HG03097 (cell line): ENCODE results near the gene LYRM4.

Experiments
- ATAC-seq: cut with Tn5 transposase; IDR thresholded peaks from one replicate; pipeline ENCODE4 v1.9.1; 2021; ENCODE audit not compliant: unreplicated experiment, low FRiP score

The LYRM4 gene

DNA sequence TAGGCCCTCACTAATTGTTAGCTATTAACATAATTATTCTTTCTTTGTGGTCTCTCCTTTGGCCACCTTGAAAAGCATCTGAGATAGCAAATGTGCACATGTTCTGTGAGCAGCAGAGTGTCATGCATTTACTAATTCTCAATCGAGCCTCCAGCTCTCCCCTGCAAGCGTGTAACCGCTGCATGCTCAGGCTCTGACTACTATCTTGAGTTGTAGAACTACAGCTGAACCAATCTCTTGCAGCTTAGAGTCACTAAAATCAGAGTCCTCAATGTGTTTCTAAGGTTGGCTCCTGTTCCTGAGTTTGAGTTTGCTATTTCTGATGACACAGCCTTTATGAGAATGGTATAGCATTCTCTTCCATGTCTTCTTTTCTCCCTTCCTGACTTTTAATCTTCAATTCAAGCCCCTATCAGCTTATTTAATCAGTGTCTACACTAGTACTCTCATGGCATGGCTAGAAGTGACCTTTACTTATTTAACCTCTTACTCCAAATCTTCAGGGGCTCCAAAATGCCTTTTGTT, 110.1 kb downstream of the LYRM4 start:
- no peak for ATAC-seq

DNA sequence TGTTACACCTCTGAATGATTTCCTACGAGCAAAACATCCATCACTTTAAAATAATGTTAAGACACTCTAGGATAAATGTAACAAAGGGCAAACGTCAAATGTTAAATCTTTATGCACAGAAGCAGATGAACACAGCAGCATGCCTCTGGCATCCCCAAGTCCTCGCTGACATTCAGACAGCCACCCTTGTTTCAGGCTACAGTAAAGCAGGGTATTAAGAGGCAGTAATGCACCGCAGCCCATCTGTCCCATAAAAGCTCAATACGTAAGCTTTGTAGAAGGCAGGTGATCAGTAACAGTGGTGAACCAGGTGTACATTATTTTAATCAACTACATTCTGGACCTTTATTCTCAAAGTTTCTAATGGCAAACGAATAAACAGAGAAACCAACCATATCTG, 110.9 kb downstream of the LYRM4 start:
- no peak for ATAC-seq

DNA sequence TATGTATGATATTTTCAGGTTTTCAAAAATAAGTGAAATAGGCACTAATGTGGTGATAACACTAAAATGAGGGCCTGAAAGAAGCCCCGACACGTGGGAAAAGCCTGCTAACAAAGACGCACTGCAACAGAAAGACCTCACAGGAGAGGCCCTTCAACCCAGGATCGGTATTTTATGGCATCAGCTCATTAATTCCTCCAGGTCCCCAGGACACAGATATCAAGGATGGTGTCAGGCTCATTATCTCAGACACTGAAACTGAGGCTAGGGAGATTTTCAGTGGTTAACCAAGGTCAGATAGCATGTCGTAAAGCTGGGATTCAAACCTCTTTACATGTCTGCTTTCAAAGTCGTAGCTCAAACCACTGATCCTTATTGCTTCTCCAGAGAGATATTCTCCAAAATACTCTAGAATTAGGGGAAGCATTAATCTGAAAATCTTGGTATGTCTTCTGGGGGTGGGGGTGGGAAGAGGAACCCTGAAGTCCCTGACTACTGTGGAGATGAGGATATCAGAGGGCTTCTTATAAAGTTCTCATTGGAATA, 111.5 kb downstream of the LYRM4 start:
- ATAC-seq = no peak

DNA sequence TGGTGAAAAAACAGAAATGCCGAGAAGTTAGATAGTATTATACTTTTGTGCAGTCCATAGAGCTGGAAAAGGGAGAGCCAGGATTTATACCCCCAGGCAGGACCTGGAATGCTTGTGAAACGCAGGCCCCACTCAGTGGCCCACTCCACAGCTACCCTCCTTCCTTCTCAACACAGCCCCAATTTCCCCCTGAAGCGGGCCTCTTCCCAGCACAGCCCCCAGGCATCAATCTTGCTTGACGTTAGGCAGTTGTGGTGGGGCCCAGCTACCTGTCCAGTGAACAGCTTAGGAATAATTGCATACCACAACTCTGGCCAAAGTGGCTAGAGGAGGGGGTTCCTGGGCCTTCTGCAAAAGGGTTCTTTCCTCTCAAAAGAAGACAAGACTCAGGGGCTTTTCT, 114.4 kb downstream of the LYRM4 start:
- ATAC-seq = no peak

DNA sequence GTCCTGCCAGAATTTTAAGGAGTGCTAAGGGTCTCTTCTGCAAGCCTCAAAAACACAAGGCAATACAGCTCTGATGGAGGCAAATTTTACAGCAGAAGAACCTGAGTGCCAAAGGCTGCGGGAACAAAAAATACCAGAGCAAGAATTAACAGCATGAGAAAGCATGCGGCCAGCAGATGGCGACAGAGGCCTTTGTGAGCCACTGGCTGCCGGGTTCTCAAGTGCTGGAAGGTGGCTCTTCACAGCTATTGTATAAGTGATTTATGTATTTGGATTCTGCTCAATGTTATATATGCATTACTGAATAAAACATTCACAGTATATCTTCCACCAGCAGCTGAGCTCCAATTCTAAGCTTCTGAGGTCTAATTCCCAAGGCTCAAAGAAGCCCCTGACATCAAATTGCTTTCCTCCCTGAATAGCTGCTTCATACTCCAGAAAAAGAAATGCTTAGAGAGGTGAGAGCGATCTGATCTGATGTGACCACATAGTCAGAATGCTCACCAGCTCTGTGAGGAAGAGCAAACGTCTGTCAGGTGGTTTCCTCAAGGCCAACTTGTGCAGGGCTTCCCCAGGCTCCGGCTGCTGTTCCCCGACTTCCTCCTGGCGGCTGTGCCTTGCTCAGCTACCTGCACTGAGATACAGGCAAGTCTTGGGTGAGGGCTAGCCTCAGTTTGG, 117.0 kb downstream of the LYRM4 start:
- peak; percentile 57 for ATAC-seq

DNA sequence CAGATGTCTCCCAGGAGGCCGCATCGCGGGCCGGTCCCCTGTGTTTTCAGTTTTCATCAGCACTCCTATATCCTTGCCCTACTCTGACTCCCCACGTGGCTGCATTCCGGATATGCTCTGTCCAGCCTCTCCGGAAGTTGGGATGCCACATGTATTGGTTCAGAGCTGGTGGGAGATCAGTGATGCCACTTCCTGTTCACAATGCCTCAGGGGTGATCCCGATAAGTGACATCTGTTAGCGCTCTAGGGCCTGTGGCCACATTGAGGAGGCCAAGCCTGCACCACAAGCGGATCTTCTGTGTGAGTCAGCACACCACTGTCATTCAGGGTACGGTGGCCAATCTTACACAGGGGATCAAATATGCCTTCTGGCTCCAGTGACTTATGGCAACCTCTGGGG, 117.8 kb downstream of the LYRM4 start:
- ATAC-seq = no peak

DNA sequence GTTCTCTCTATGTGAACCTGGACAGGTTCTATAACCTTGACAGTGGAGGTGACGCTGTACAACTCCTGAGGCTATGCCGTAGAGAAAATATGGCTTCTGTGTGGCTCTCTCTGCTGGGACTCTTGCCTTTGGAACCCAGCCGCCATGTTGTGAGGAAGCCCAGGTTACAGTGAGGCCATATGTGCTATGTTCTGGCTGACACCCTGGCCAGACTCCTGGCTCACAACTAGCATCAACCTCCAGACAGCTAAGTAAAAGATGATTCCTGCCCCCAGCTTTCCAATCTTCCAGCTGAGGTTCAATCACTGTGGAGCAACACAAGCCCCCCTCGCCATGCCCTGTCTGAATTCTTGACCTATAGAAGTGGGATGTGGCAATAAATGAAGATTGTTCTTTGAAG, 118.6 kb downstream of the LYRM4 start:
- no peak for ATAC-seq

DNA sequence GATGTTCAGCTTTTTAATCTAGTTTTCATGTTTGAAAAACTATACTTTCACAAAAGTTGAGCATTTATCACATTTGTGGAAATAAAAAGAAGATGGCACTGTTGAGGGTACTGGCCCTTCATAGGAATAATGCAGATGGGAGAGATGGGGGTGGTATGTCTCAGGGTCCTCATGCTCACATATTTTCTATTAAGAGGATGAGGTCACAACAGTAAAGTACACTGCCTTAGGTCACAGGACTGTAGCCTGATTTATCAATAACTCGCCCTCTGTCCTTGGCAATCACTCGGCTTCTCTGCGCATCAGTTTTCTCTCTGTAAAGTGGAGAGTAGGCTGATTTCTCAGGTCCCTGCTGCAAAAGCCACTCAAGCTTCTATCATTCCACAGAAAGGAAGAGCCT, 119.7 kb downstream of the LYRM4 start:
- ATAC-seq = no peak

DNA sequence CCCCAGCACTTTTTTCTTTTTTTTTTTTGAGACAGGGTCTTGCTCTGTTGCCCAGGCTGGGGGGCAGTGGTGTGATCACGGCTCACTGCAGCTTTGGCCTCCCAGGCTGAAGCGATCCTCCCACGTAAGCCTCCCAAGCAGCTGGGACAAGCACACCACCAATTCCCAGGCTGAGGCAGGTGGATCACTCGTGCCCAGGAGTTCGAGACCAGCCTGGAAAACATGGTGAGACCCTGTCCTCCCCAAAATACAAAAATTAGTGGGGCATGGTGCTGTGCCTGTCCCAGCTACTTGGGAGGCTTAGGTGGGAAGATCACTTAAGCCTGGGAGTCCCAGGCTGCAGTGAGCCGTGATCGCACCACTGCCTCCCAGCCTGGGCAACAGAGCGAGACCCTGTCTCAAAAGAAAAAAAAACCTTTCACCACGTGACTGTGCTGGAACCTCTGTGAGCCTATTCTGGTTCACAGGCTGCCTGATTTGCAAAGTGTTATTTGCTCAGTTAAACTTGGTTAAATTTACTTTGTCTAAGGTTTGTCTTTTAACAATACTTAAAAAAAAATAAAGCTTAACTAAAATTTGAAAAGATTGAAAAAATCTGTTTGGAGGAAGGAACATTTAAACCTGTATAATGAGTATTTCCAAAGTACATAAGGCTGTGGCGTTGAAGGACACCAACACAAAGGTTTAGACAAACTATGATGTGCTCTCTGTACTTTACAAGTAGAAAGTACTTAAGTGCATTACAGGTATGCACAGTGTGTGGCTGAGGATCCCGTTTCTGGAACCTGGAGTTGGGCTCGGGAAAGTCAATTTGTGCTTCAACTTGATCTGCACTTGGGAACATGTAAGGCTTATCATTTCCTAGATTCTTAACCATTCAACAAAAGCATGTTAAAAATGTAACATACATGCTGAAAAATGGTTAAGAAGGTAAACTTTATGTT, 120.7 kb downstream of the LYRM4 start:
- ATAC-seq = no peak

DNA sequence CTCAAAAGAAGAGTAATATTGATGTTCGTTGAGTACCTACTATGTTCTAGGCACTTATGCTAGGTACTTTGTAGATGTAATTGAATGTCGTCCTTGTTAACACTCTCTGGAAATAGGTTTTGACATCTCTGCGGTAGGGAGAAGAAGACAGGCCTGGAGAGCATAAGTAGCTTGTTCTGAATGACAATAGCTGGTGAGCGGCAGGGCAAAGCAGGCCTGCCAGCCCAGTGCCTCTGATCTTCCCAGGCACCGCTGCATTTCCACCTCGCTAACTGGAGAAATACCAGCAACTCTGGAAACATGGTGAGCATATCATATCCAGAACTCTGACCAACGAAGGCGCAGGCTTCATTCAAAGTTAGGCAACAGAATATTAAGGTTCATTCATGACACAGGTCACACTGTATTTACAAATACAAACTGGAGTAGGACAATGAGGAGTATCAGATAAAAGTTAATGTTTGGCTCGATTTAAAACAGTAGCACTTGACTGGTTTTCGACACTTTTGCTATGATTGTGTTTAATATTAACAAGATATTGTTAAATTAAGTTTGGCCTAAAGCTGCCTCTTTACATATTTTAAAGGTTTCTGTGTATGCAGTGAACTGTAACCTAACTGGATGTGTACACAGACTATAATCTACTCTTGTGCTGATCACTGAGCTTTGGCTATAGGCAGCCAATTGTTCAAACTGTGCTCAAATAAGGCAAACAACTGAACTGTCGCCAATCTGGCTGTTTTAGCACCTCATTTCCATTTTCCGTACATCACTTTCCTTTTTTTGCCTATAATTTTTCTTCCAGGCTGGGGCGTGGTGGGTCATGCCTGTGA, 121.5 kb downstream of the LYRM4 start:
- no peak for ATAC-seq

DNA sequence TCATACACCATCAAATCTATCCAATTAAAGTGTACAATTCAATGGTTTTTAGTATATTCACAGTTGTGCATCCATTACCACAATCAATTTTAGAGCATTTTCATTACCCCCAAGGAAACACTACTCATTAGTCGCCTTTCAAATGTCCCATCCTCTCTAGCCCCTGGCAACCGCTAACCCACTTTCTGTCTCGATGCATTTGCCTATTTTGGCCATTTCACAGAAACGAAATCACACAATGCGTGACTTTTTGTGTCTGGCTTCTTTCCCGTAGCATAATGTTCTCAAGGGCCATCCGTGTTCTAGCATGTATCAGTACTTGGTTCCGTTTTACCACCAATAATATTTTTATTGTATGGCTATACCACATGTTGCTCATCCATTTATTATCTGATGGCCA, 123.9 kb downstream of the LYRM4 start:
- ATAC-seq = peak; percentile 32

DNA sequence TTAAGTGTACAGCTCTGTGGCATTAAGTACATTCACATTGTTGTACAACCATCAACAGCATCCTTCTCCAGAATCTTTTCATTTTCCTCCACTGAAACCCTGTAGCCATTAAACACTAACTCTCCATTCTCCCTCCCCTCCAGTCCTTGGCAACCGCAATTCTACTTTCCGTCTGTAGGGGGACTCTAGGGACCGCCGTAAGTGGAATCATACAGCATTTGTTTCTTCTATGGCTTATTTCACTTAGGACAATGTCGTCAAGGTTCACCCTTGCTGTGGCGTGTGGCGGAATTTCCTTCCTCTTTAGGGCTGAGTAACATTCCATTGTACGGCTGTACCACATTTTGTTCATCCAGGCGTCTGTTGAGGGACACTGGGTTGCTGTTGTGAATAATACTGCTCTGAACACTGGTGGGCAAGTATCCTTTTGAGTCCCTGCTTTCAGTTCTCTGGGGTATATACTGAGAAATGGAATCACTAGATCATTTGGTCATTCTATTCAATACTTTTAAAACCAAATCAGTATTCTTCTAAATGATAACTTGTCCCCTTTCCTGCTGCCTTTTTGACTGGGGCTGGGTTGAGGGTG, 124.9 kb downstream of the LYRM4 start:
- no peak for ATAC-seq

DNA sequence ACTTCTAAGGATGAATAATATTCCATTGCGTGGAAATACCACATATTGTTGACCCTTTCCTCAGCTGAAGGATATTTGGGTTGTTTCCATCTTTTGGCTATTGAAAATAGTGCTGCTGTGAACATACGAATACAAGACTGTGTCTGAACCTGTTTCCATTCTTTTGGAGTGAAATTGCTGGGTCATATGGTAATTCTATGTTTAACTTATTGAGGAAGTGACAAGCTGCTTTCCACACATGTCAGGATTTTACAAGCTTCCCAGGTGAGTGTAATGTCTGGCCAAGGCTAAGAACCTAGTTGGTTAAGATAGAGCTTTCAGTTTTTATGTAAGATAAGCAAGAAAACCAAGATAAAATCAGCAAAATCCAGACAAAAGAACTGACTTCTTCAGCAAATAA, 126.8 kb downstream of the LYRM4 start:
- no peak for ATAC-seq

DNA sequence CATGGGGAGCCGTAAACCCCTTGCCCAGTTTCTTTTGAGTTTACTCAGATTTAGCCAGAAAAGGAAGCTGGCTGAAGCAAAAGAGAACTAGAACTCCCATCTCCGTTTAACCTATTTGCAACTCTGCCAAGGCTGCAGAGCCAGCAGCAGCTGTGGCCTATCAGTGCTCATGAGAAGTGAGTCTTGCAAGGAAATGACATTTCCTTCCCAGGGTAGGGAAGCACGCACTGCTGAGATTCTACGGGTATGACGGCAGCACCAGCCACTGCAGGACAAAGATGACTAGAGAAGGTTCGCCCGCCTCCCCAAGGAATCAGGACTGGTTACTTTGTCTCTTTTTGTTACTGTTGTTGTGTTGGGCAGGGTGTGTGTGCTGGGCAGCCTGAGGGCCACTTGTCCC, 128.0 kb downstream of the LYRM4 start:
- ATAC-seq = peak; percentile 53

DNA sequence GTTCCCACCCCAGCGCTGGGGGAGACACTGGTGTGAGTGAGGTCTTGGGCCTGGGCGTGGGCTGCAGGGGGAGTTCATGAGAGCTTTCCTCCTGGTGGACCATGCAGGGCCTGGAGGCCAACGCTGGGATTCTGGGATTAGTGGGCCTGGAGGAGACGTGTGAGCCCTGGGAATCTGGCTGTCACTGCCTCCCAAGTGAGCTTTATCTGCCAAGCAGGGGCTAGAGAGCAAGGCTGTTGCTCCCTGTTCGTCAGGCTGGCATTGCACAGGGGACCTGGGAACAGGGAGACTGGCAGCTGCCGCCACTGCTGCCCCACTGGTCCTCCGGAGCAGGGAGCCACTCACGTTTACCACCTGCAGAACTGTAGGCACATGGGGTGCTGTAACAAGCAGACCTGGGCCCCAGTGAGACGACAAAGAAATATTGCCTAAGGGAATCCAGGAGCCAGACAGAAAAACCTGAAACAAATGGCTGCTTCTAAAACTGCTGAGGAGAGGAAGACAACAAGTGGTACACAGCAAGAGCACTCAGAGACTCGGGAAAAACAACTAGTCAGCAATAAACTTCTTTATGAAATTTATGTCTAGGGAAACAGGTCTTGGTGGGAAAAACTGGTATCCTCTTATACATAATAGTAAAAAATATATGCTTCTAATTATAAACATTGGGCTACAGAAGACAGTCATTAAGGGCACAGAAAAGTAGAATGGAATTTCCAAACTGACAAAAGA, 130.4 kb downstream of the LYRM4 start:
- ATAC-seq = no peak

DNA sequence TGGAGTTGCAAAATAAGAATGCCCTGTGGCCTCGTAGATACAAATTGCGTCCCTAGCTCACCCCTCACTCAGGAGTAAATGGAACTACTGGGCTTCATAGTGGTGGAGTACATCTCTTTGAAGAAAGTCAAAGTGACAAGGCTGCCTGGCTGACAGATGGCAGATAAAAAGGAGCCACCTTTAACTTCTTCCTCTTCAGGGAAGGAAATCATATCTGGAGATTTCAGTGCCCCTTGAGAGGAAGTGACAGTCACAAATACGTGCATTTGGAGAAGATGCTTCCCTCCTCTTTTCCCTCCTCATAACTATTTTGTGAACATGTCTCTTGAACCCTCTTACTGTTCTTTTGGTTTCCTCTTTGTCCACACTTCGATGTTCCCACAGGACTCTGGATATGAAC, 132.4 kb downstream of the LYRM4 start:
- ATAC-seq = no peak

DNA sequence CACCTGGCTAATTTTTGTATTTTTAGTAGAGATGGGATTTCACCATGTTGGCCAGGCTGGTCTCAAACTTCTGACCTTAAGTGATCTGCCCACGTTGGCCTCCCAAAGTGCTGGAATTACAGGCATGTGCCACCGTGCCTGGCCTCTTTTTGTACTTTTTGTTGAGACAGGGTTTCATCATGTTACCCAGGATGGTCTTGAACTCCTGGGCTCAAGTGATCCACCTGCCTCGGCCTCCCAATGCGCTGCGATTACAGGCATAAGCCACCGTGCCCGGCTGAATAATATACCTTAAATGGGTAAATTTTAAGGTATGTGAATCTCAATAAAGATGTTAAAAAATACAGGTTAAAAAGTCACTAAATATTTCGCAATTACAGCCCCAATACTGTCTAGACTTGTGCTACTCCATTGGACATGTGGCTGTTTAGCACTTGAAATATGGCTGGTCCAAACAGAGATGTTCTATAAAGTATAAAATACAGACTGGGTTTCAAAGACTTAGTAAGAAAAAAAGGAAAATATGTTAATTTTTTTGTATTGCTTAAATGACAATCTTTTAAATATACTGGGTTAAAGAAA, 133.6 kb downstream of the LYRM4 start:
- no peak for ATAC-seq

DNA sequence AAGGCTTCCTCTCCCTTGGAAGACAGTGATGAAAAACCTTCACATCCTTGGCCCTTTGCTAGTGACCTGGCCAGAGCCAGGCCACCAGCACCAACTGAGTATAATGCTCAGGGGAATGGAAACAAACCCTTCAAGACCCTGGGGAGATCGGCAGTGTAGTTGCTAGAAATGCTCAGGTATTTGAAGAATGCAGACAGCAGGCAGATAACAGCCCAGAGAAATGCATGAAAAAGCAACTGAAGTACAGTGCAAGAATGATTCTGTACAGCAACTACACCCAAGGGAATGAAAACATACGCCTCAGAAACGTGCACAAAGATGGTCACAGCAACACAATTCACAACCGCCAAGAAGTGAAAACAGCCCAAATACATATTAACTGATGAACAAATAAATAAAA, 134.5 kb downstream of the LYRM4 start:
- no peak for ATAC-seq
